Fibroblast of upper back skin (primary cell): ENCODE results near the gene OR1I1.
A peak's percentile ranks its signal among the peaks of the same experiment; 100 is the strongest.

ENCODE experiments used
- DNase-seq: peaks from one replicate; pipeline ENCODE4 v3.0.0-alpha.2; 2013

The OR1I1 gene

GRCh38 chr19:15099017-15099582 lies 17.1 kb downstream of the OR1I1 start:
- no peak for DNase-seq

- DNase-seq, result peak; percentile 25
These were observed 19.6 kb downstream of the OR1I1 start for GRCh38 chr19:15101479-15102082.

GRCh38 chr19:15104003-15104402 lies 22.0 kb downstream of the OR1I1 start:
- DNase-seq, result no peak

GRCh38 chr19:15104411-15104810 lies 22.4 kb downstream of the OR1I1 start:
- no peak for DNase-seq

GRCh38 chr19:15105044-15105443 lies 23.0 kb downstream of the OR1I1 start:
- DNase-seq, result no peak

GRCh38 chr19:15107061-15108010 lies 25.3 kb downstream of the OR1I1 start, which contains the start of gene SYDE1:
Gene SYDE1 (plus strand): TSS chr19:15107401. CDS start chr19:15107434, 33 bp downstream.
- peak; percentile 88 for DNase-seq

GRCh38 chr19:15108145-15108844 lies 26.3 kb downstream of the OR1I1 start:
- DNase-seq, result no peak

GRCh38 chr19:15108845-15109767 lies 27.1 kb downstream of the OR1I1 start:
- no peak for DNase-seq

- no peak for DNase-seq
These were observed 27.9 kb downstream of the OR1I1 start for GRCh38 chr19:15109768-15110417.

- no peak for DNase-seq
These were observed 28.4 kb downstream of the OR1I1 start for GRCh38 chr19:15110418-15110815.

GRCh38 chr19:15111758-15112157 lies 29.7 kb downstream of the OR1I1 start:
- DNase-seq, result no peak

- no peak for DNase-seq
These were observed 30.4 kb downstream of the OR1I1 start for GRCh38 chr19:15112385-15112784.

- no peak for DNase-seq
These were observed 31.5 kb downstream of the OR1I1 start for GRCh38 chr19:15113245-15114152.

GRCh38 chr19:15114153-15114540 lies 32.1 kb downstream of the OR1I1 start:
- peak; percentile 26 for DNase-seq

GRCh38 chr19:15115080-15115479 lies 33.1 kb downstream of the OR1I1 start:
- DNase-seq, result peak; percentile 32

GRCh38 chr19:15115762-15116615 lies 34.0 kb downstream of the OR1I1 start:
- DNase-seq, result no peak

GRCh38 chr19:15116856-15117255 lies 34.8 kb downstream of the OR1I1 start:
- DNase-seq, result no peak

GRCh38 chr19:15118248-15118647 lies 36.2 kb downstream of the OR1I1 start:
- no peak for DNase-seq

GRCh38 chr19:15118789-15119494 lies 36.9 kb downstream of the OR1I1 start:
- DNase-seq, result no peak
